ENCODE measurements around the gene TCF7L2.

Gene TCF7L2

DNA sequence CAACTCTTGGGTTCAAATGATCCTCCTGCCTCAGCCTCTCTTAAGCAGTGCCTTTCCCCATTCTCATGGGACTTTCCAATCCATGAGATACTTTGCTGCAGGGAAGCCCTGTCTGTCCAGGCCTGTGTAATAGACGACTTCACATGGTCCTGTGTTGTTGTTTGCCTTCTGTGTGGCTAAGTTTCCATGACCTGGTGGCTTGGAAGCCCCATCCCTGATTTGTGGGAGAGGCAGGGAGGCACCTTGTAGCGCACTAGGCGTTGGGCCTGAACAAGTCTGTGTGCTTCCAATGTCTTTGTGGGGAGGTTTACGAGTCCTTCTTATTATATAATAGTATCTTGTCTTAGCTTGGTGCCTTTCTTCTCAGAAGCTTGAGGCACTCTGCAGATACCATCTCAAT lies 49.1 kb downstream of the TCF7L2 start:
- DNase-seq (ENCODE audit: low spot score): no peak

DNA sequence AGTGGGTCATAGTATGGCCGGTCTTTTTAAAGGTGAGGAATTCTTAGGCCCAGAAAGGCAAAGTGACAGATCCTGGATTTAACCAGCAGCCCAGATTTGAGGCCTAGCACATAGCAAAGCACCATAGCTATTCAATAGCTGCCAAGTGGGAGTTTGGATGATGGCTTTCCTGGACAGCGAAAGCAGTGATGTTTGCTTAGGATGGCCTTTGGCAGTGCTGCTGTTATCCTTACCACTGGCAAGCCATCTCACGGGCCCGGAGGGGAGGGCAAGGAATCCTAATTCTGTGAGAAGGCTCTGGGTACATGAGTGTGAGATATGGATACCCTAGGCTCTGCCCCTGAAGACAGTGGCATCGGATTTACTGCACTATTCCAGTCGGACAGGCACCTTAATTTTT lies 50.4 kb downstream of the TCF7L2 start:
- no peak for DNase-seq (ENCODE audit: low spot score)

DNA sequence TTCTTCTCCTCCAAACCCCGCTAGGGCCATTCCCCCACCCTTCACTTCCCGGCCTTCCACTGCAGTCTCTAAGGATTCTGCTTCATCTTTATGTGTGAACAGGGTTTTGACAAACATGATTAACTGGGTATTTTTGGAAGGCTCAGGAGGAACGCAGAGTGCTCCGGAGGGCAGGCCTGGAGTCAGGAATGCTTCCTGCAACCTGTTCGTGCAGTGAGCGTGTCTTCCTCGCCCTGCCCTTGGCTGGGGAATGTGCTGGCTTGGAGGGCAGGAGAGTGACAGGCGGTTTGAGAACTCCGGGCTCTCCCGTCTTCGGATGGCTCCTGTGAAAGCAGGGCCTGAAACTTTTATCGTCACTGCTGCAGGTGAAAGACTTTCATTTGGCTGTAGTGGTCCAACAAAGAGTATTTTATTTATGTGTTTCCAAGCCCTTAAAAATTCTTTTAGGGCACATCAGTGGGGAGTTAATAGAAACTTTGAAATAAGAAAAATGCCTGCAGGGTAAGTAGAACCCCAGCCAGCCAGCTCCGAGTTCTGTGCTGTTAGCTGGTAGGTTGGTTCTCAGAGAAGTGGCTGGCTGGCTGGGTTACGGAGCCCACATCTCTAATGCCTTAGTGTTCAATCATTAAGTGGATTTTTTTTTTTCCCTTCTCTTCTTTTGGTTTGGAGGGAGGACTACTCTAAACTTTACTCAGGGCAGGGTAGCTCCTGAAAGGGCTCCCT lies 51.0 kb downstream of the TCF7L2 start:
- DNase-seq (ENCODE audit: low spot score): no peak

DNA sequence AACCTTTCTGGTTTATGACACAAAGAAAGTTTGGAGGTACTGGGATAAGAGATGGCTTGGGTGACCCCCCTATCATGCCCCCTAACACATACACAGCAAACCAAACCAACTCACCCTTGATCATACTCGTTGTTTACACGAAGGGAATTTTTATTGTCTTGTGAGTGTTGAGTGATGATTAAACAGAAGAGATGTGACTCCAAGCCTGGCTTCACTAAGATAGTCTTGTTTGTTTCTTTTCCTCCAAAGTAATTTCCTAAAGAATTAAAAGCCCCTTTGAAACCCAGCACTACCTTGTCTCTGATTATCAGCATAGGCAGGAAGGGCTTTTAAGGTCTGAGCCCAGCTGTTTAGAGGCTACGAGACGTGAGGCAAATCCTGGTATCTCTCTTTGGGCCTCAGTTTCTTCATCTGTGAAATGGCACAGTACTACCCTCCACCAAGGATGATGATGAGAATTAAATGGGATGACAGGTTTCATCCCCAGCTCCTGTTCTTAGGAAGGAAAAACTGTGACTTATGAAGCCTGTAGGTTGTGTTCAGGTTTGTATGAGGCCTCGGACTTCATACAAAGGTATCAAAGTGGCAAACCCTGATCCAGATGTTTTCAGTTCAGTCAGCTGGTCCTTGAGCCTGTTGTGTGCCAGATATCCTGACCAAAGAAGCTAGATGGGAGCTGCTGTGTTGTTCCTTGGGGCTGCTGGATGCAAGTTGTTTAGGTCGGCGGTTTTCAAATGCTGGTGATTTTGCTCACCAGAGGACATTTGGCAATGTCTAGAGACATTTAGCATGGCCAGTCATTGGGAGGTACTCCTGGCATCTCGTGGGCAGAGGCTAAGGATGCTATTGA lies 51.8 kb downstream of the TCF7L2 start:
- DNase-seq (ENCODE audit: low spot score): no peak

DNA sequence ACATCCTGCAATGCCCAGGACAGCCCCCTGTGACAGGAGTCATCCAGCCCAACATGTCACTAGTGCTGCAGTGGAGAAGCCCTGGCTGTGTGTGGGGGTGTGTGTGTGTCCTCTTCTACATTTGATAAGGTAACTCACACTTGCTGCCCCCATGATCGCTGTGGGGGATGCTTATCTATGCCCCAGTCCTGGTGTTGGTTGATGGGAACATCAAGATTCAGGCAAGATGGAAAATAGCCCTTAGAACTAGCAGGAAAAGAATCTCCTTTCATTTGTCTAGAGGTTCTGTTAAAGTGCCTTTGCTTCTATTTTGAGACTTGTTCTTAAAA lies 52.4 kb downstream of the TCF7L2 start:
- DNase-seq (ENCODE audit: low spot score): no peak

DNA sequence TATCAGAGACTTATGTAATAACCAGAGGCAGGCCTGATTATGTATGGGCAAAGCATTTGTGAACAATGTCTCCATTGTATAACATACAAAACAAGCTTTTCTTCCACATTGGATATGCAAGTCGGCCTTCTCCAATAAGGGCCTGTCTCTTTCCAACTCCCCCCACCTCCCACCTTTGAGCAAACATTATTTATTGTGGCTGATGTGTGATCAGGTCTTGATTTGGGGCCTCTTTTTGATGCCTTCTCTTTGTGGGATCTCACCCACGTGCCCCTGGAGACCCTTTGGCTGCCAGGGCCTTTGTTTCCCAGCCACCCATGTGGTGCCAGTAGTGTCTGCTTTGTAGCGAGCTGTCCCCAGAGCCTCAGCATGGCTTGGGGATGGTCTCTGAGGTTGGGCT lies 53.0 kb downstream of the TCF7L2 start:
- DNase-seq (ENCODE audit: low spot score): no peak

DNA sequence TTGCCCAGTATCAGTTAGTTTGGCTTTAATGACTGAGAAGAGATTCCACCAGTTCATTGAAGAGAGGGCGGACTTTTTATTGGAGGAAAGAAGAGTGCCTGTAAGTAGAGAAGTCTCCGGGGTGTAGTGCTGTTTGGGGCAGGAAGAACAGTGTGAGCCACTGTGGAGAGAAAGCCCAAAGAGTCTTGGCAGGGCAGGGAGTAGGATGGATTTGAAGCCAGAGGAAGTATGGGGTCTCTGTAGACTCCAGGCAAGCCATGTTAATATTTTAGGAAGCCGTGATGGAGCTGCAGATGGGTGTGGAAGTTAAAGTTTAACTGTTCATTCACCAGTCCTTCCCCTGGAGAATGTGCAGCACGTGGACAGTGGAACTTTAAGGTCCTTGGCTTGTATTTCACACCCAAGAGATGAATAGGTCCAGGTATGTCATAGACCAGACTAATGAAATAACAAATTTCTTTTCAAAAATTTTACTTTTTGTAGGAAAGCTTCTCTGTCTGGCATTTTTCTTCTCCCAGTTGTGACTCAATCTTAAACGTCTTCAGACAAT lies 54.1 kb downstream of the TCF7L2 start:
- no peak for DNase-seq (ENCODE audit: low spot score)

DNA sequence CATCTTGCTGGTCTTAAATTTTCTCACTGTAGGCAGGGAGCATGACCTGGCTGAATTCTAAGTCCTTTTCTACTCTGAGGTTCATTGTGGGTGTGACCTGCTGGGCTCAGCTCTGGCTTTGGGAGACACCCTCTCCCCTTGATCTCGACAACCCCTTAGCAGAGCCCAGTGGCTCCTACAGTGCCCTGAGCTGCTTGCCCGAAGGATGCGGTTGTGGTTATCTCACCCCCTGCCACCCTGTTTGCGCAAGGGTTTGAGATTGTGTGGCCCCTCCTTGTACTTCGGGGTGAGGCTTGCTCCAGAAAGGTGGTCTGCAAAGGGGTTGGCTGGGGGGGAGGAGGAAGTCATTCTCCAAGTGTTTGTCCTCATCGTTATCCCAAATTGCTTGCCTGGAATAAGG lies 55.3 kb downstream of the TCF7L2 start:
- DNase-seq (ENCODE audit: low spot score): no peak

DNA sequence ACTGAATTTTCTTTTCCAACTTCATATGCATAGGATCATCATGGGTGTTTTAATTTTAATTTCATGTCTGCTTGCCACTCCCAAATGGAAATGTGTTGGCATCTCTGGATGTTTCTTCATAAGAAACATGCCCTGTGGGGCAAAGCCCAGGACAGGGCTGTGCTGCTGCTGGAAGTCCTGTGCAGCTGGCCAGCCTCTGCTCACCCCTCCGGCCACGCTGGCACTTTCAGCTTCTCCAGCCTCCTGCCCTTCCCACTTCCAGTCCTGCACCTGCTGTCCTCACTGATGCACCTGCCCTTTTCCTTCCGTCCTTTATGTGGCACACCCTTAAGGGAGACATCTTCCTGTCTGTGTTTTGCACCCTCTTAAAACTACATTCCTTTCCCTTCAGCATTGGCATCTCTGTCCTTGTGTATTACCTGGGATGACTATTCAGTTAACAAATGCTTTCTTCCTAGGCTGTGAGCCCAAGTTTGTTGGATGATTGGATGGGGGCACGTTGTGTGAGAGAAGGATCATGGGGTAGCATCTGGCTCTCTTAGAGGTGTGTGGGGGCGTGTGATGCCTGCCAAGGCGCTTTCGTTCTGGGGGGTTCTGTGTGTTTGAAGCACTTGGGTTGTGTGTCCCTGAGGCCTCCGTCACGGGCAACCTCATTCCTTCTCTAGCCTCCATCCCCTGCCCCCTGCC lies 56.8 kb downstream of the TCF7L2 start:
- DNase-seq (ENCODE audit: low spot score): no peak

DNA sequence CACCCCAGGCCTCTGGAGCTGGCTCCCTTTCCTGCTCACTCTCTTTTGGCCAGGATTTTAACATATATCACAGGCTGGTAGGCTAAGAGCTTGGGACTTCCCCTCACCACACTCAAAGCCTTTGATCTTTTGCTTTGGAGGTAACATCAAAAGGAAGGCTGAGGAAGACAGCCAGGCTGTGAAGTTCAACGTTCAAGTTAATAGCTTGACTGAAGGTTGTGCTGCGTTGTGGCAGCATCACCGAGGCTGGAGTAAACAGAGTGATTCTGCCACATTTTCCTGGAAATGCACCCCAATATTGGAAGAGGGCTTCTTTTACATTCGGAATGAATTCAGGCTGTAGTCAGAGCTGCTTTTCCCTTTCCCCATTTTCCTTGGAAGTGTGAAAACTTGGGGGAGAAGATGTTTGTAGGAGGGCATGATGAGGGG lies 57.3 kb downstream of the TCF7L2 start:
- no peak for DNase-seq (ENCODE audit: low spot score)

DNA sequence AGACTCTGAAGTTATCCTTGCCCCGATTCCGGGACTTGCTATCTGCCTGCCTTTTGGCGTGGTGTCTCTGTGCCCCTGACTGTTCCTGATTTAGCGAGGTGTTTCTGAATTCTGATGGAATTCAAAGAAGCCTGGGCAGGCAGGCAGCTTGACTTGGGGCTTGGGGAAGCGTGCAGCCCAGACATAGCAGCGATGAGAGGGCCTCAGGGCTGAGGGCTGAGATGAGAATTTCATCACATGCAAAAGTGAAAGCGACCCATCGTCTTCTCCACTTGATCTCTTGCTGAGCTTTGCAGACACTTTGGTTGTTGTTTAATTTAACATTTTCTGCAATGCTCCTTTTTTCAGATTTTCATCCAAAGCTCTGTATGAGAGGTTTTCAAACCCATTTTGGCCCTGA lies 57.8 kb downstream of the TCF7L2 start:
- no peak for DNase-seq (ENCODE audit: low spot score)

DNA sequence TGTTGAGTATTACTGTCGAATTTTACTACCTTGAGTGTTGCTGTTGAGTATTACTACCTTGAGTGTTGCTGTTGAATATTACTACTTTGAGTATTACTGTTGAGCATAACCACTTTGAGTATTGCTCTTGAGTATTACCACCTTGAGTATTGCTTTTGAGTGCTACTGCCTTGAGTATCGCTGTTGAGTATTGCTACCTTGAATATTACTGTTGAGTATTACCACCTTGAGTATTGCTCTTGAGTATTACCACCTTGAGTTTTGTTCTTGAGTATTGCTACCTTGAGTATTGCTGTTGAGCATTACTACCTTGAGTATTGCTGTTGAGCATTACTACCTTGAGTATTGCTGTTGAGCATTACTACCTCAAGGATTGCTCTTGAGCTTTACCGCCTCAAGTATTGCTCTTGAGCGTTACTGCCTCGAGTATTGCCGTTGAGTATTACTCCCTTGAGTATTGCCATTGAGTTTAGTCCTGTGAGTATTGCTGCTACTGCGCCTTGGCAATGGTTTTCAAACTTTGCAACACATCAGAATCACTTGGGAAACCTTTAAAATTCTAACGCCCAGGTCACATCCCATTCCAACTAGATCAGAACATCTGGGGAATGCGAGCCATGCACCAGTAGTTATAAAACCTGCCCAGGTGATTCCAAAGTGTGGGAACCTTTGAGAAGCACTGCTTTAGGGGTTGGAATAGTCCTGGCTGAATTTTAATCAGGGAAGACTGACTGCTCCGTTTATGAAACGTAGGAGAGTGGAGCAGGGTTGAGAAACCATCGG lies 61.7 kb downstream of the TCF7L2 start:
- DNase-seq (ENCODE audit: low spot score): no peak

DNA sequence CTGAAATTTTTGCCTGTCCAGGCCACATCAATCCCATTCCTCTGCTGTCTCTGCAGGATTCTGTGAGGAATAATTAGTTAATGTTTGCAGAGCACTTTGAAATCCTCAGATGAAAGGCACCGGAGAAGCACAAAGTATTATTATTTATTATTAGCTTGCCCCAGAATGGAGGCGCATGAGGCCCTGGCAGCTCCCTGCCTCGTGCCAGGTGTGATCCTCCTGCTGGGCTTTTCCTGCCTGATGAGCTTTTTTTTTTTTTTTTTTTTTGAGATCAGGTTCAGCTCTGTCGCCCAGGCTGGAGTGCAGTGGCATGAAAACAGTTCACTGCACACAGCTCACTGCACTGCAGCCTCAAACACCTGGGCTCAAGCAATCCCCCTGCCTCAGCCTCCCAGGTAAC lies 65.2 kb downstream of the TCF7L2 start:
- DNase-seq (ENCODE audit: low spot score): no peak

DNA sequence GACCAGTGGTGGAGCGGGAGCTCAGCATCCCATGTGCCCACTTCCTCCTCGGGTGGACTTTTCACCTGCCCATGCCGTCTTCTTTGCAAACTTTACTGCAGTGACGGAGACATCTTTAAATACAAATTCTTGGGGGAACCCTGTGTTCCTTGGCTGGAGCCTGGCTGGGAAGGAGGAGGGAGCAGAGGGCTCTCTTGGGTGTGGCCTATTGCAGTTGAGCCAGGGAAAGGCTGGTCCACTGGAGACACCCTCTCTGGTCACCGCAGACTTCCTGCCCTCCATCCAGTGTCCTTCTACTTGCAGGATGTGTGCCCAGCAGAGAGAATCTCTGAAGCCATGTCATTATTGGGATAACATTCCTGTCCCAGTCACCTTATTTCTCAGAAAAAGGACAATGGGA lies 67.3 kb downstream of the TCF7L2 start:
- no peak for DNase-seq (ENCODE audit: low spot score)

DNA sequence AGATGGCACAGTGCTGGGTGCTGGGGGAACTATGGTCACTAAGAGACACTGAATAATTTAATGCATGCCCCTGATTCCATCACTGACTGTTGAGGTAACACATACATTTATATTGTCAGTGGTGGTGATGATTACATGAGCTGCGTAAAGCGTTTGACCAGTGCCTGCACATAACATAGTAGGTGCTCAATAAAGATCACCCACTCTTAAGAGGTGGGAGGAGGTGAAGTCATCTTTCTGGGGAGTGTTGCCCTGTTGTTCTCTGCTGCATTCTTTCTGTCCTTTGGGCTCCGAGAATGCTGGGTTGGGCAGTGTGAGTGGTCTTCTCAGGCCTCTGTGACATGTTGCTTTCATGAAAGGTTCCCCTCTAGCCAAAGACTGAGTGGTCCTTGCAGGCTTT lies 68.0 kb downstream of the TCF7L2 start:
- no peak for DNase-seq (ENCODE audit: low spot score)

DNA sequence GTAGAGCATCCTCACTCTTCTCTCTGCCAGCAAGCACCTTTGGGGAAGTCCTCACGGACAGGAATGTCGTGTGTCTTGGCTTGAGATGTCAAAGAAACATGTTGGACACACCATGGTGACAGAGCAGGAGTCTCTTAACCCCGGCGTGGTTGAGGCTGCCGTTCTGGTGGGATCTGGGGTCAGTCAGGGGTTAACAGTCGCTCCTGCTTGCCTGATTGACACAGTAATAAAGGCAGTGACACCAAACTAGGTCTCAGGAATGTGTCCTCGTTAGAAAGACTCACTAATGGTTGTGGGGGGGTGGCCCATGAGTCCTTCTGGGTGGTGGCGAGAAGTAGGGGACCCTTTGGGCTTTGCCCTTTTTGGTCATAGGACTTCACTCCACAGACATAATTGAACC lies 69.0 kb downstream of the TCF7L2 start:
- no peak for DNase-seq (ENCODE audit: low spot score)

DNA sequence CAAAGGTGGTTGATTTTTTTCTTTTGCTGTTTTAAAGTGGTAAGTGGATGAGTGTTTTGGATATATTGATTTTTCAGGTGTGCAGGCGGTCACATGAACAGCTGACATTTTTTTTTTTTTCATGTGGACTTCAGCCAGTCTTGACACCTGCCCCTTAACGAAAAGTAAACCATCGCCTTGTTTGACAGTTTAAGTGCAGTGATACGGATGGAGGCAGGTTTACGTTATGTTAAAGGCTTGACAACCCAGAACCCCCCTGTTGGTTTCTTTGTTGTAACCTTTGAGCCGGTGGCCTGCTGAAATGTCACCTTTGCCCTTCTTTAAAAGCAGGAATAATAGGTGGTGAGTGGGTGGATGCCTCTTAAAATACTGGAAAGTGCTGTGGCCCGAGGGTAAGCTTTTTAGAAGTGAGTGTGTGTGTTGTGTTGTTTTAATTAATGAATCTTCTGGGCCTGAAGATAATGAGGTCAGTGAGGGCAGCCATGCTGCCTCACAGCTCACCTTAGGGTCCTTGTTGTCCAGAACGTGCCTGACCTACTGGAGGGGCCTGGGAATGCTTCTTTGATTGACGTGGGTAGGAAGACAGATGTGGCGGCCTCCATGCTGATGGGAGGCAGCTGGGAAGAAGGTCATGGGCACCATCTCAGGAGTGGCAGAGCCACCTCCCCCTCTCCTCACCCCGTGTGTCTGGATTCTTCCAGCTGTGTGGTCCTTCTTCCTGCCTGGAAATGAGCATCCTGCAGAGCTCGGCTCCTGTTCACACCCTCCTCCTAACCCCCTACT lies 69.8 kb downstream of the TCF7L2 start:
- DNase-seq (ENCODE audit: low spot score): no peak

DNA sequence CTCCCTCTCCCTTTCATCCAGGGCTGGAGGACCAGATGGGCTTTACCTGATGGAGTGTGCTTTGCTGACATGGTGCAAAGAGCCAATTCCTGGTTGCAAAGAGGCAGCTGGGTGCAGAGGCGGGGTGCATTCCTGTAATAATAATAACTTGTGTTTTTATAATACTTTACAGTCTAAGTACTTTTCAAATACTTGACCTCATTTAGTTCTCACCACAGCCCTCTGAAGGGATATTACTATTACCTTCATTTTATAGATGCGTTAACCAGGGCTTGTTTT lies 70.4 kb downstream of the TCF7L2 start:
- no peak for DNase-seq (ENCODE audit: low spot score)

DNA sequence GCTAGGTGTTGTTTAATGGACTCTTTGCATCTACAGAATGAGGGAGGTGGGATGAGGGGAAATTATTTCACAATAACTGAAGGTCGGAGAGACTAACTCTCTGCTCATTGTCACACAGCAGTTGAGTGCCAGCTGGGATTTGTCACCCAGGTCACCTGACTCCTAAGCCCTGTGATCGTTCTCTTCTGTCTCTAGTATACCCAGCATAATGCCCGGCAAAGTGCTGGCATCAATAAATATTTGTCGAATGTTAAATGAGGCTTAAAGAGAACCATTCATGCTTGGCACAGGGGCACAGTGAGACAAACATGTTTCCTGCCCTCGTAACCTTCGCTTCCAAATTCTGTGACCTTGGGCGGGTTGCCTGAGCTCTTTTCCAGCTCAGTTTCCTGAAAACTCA lies 70.8 kb downstream of the TCF7L2 start:
- no peak for DNase-seq (ENCODE audit: low spot score)

DNA sequence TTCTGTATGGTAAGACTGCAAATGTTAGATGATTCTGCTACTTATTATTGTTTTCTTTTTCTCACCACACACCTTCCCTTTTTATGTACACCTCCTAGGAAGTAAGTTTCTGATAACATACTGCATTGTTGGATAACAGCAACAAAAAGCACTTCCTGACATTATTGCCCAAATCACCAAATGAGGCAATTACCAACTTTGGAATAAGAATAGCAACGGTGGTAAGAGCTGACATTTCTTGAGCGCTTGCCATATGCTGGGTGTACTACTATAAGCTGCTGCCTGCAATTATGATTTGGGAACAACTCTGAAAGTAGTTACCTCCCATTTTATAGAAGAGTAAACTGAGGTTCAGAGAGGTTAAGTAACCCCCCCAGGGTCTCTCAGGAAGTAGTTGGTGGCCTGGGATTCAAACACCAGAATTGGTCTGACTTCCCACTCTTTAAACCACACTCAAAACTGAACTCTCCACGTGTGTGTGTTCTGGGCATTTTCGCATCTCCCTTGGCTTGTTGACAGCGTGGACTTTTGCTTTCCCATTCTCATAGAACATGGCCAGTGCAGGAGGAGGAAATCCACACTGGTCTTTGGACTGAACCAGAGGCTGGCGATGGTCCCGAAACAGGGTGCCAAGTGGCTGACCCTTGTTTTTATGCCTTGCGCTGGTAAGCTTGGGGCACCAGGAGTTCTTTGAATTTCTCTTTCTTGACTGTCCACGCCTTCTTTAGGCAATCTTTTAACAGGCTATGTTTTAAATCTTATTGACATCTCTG lies 71.4 kb downstream of the TCF7L2 start:
- peak; percentile 11 for DNase-seq (ENCODE audit: low spot score)

DNA sequence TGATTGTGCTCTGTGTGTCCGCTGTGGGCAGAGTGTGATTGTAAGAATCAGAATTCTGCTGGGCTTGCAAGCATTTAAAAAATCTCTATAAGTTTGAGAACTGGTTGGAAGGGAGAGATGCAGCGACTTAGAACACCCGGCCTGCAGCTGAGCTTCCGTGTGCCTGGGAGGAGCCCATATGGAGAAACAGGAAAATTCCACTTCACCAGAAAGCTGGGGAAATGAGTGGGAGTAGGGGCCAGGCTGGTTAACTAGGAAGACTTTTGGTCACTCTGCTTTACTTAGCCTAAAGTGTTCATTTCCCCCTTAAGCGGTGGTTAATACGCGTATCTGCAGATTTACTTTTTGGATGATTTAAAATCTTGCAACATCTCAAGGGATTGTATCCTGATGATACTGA lies 72.2 kb downstream of the TCF7L2 start:
- DNase-seq (ENCODE audit: low spot score): no peak

Data from cerebellar cortex (tissue), 1 donor.